GM23338 (cell line): ENCODE measurements around the gene TNFSF13. TPM values are rescaled to one million over a fixed set of nuclear protein-coding genes. Genes with fewer than 3 reads are reported as not detected.

Source experiments
- ATAC-seq: fragments of 200-7000 bp; cut with Tn5 transposase; 3 replicates; pipeline ENCODE4 v1.9.1; 2020
- DNase-seq: peaks from one replicate; pipeline ENCODE4 v3.0.0-alpha.2; 2015; ENCODE audit warnings: low spot score
- H2AFZ ChIP-seq: fragments of 200-600 bp; sonication (generic); 2 replicates; pipeline ENCODE4 v1.8.0; 2016; ENCODE audit warnings: antibody characterized with exemption, mild to moderate bottlenecking, moderate library complexity
- H3F3A ChIP-seq: fragments of 200-600 bp; sonication (generic); replicated peaks from 2 replicates; pipeline ENCODE4 v1.8.0; 2017; ENCODE audit warnings: antibody characterized with exemption, mixed run types, low read depth
- H3K27ac ChIP-seq: fragments of 200-600 bp; sonication (generic); 2 replicates; pipeline ENCODE4 v1.6.1; 2016; ENCODE audit warnings: low read depth
- H3K27me3 ChIP-seq: fragments of 200-600 bp; sonication (generic); 2 replicates; pipeline ENCODE4 v1.8.0; 2016; ENCODE audit warnings: mild to moderate bottlenecking, mixed run types, moderate library complexity; ENCODE audit not compliant: insufficient read depth
- H3K36me3 ChIP-seq: fragments of 200-600 bp; sonication (generic); 2 replicates; pipeline ENCODE4 v1.8.0; 2016; ENCODE audit warnings: mild to moderate bottlenecking; ENCODE audit not compliant: insufficient read depth
- H3K4me1 ChIP-seq: fragments of 200-600 bp; sonication (generic); 2 replicates; pipeline ENCODE4 v1.8.0; 2016; ENCODE audit warnings: mild to moderate bottlenecking, moderate library complexity; ENCODE audit not compliant: insufficient read depth
- H3K4me2 ChIP-seq: fragments of 200-600 bp; sonication (generic); 2 replicates; pipeline ENCODE4 v1.7.1; 2017; ENCODE audit warnings: mixed run types
- H3K4me3 ChIP-seq: fragments of 200-600 bp; sonication (generic); 2 replicates; pipeline ENCODE4 v1.6.1; 2016; ENCODE audit warnings: mixed run types
- H3K79me2 ChIP-seq: fragments of 200-600 bp; sonication (generic); replicated peaks from 2 replicates; pipeline ENCODE4 v1.8.0; 2017; ENCODE audit warnings: mild to moderate bottlenecking; ENCODE audit not compliant: insufficient read depth
- H3K9me2 ChIP-seq: fragments of 200-600 bp; sonication (generic); 2 replicates; pipeline ENCODE4 v1.8.0; 2017; ENCODE audit not compliant: insufficient read depth
- H4K20me1 ChIP-seq: fragments of 200-600 bp; sonication (generic); replicated peaks from 2 replicates; pipeline ENCODE4 v1.8.0; 2017; ENCODE audit warnings: mild to moderate bottlenecking; ENCODE audit not compliant: insufficient read depth
- H3K27ac Mint-ChIP-seq: 2 replicates; pipeline ENCODE4 v1.8.0; 2020; ENCODE audit warnings: inconsistent platforms, mild to moderate bottlenecking, moderate library complexity, mixed read lengths
- H3K27me3 Mint-ChIP-seq: 3 replicates; pipeline ENCODE4 v1.8.0; 2022; ENCODE audit warnings: low read depth, mild to moderate bottlenecking, moderate library complexity, mixed read lengths, inconsistent platforms; ENCODE audit not compliant: insufficient read depth, poor library complexity
- H3K36me3 Mint-ChIP-seq: 3 replicates; pipeline ENCODE4 v1.8.0; 2021; ENCODE audit warnings: low read depth, mild to moderate bottlenecking, inconsistent platforms, moderate library complexity, mixed read lengths
- H3K4me1 Mint-ChIP-seq: 3 replicates; pipeline ENCODE4 v1.8.0; 2020; ENCODE audit warnings: mild to moderate bottlenecking, inconsistent platforms, mixed read lengths
- H3K4me3 Mint-ChIP-seq: 3 replicates; pipeline ENCODE4 v1.8.0; 2021; ENCODE audit warnings: moderate library complexity, mild to moderate bottlenecking, inconsistent platforms, mixed read lengths
- H3K9me3 Mint-ChIP-seq: 3 replicates; pipeline ENCODE4 v1.8.0; 2020; ENCODE audit warnings: moderate library complexity, mild to moderate bottlenecking, inconsistent platforms, mixed read lengths
- CREB1 ChIP-seq: fragments of 250-450 bp; sonication (Bioruptor Pico); IDR thresholded peaks from 2 replicates; pipeline ENCODE4 v1.5.0; 2020; ENCODE audit warnings: low read depth, mild to moderate bottlenecking, moderate library complexity
- CTCF ChIP-seq, 2 experiments: fragments of 200-600 bp in 1 of 2; sonication (generic) in 1 of 2; conservative IDR thresholded peaks; 2 replicates each; pipeline versions ENCODE4 v1.5.1 to v1.6.1; 2016 to 2017; ENCODE audit warnings: antibody characterized with exemption in 2 of 2, low read depth in 2 of 2, mild to moderate bottlenecking in 2 of 2, moderate library complexity in 1 of 2
- EZH2 ChIP-seq: fragments of 200-600 bp; sonication (generic); IDR thresholded peaks from one replicate; pipeline ENCODE4 v1.8.0; 2017; ENCODE audit warnings: antibody characterized with exemption, mild to moderate bottlenecking, low read depth; ENCODE audit not compliant: unreplicated experiment
- EZH2phosphoT487 ChIP-seq: fragments of 200-600 bp; sonication (generic); IDR thresholded peaks from one replicate; pipeline ENCODE4 v1.8.1; 2018; ENCODE audit warnings: antibody characterized with exemption; ENCODE audit not compliant: unreplicated experiment
- JUNB ChIP-seq: IDR thresholded peaks from one replicate; pipeline ENCODE4 v1.6.1; 2016; ENCODE audit warnings: antibody characterized with exemption; ENCODE audit not compliant: unreplicated experiment
- POLR2AphosphoS5 ChIP-seq: IDR thresholded peaks from 2 replicates; pipeline ENCODE4 v1.6.1; 2016; ENCODE audit warnings: antibody characterized with exemption, low read depth
- STAT1 ChIP-seq: IDR thresholded peaks from one replicate; pipeline ENCODE4 v1.6.1; 2016; ENCODE audit warnings: antibody characterized with exemption; ENCODE audit not compliant: unreplicated experiment
- ZNF114 ChIP-seq: fragments of 250-450 bp; sonication (Bioruptor Pico); IDR thresholded peaks from 2 replicates; pipeline ENCODE4 v1.5.0; 2020; ENCODE audit warnings: mild to moderate bottlenecking, moderate library complexity
- ZNF331 ChIP-seq: fragments of 250-450 bp; sonication (Bioruptor Pico); IDR thresholded peaks from 2 replicates; pipeline ENCODE4 v1.5.0; 2020; ENCODE audit warnings: low read depth, mild to moderate bottlenecking, moderate library complexity
- polyA plus RNA-seq: library from polyadenylated mRNA; unstranded; fragments of >200 nt; fragmentation: Nextera tagmentation; extraction: Ambion mirVana; gene quantifications from 2 replicates; pipeline ENCODE4 v1.2.1, GENCODE V29; 2016
- total RNA-seq: library from RNA; depleted of rRNA; stranded (reverse); fragments of >200 nt; shearing (Covaris generic); gene quantifications from 2 replicates; pipeline ENCODE4 v1.2.3, GENCODE V29; 2014
- TF ChIP-seq, protein P1 (sequence below): IDR thresholded peaks from 2 replicates; pipeline ENCODE4 v1.6.1; 2016; ENCODE audit warnings: antibody characterized with exemption
- TF ChIP-seq, protein P2 (sequence below): IDR thresholded peaks from one replicate; pipeline ENCODE4 v1.6.1; 2018; ENCODE audit warnings: antibody characterized with exemption; ENCODE audit not compliant: unreplicated experiment

The TNFSF13 gene
- total and polyA plus RNA-seq, 2 experiments from 2014 or later, result 2.2 TPM; not detected in 1

DNA sequence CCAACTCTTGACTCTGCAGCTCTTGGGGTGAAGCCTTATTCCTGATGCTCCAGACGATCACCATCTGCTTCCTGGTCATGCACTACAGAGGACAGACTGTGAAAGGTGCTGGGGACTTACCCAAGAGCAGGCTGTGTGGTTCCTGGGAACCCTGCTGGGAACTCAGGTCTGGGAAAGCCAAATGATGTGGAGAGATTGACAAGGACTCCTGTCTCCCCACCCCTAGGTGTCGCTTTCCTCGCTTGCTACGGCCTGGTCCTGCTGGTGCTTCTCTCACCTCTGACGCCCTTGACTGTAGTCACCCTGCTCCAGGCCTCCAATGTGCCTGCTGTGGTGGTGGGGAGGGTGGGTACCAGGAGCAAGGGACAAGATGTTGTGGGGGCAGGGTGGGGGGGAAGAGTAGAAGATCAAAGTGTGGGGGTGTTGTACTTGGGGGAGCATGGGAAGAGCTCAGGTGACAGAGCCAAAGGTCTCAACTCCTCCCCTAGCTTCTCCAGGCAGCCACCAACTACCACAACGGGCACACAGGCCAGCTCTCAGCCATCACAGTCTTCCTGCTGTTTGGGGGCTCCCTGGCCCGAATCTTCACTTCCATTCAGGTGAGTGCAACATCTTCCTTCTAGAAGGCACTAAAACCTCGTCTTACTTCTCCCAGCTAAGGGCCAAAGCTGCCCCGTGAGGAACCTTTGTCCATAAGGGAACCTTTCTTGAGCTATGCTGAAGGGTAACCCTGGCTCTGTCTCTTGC is 28.3 kb downstream of the TNFSF13 start:
- Mint-ChIP-seq H3K9me3 (no peaks in the 10 kb centered on the region), H3K4me3 (no peak overlapping the region; the same call in 2 of the 3 replicates), H3K4me1 (peaks cover 49% of the 10 kb centered on the region), H3K27ac (0 out of 2 replicates have a peak overlapping the region, but pooled peaks have one; percentile 67), H3K36me3 (peaks cover 46% of the 10 kb centered on the region), H3K27me3 (peaks cover 32% of the 10 kb centered on the region)
- H3K4me3 ChIP-seq, result no peak overlapping the region
- H3K4me2 ChIP-seq, result no peak overlapping the region
- H3K4me1 ChIP-seq, result peaks cover 28% of the 10 kb centered on the region
- peaks cover 6% of the 10 kb centered on the region; the same call in 1 of the 2 replicates for H3K36me3 ChIP-seq
- no peaks in the 10 kb centered on the region for H4K20me1 ChIP-seq
- ATAC-seq (no peak), DNase-seq (peak; percentile 66)
- H3K79me2 ChIP-seq, result peaks cover 29% of the 10 kb centered on the region
- peak; percentile 27 to 65; a peak in 3 of 4 replicates for TF ChIP-seq CTCF (conservative IDR thresholded peaks at IDR 0.05; ENCODE audit: low read depth in 2 of 2)
- TF ChIP-seq, protein P1, sequence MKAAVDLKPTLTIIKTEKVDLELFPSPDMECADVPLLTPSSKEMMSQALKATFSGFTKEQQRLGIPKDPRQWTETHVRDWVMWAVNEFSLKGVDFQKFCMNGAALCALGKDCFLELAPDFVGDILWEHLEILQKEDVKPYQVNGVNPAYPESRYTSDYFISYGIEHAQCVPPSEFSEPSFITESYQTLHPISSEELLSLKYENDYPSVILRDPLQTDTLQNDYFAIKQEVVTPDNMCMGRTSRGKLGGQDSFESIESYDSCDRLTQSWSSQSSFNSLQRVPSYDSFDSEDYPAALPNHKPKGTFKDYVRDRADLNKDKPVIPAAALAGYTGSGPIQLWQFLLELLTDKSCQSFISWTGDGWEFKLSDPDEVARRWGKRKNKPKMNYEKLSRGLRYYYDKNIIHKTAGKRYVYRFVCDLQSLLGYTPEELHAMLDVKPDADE, result no peak
- H3K27ac ChIP-seq, result no peak overlapping the region
- H3K9me2 ChIP-seq, result no peaks in the 10 kb centered on the region; the same call in 1 of the 2 replicates
- no peak overlapping the region for H2AFZ ChIP-seq
- no peaks in the 10 kb centered on the region for H3K27me3 ChIP-seq
- H3F3A ChIP-seq, result peaks cover 35% of the 10 kb centered on the region

DNA sequence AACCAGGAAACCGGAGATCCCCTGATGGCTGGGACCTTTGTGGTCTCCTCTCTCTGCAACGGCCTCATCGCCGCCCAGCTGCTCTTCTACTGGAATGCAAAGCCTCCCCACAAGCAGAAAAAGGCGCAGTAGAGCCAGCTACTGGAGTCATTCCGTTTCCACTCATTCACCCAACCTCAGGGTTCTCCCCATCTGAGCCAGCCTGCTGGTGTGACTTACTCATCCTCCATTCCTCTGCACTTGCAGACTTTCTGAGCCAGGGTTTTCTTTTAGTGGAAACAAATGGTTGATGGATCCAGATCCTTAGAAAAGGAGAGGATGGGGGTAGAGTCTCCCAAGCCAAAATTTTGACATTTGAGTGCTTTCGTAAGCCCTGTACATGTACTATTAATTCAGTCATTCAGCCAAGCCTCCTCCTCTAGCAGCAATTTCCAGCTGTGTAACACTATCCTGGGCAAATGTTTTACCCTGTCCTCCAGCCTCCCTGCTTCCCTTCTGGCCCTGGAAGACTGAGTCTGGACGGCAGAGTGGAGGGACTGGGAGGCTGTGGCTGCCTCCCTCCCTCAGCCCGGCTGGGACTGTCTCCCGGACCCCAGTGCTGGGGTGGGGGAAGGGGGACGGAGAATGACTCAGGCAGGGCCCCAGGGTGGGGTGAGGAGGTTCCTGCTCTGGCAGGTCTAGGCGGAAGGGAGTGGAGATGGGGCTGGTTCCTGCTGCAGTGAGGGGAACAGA is 29.0 kb downstream of the TNFSF13 start:
- Histone ChIP-seq H3K4me1 (peaks cover 24% of the 10 kb centered on the region), H3K36me3 (peaks cover 11% of the 10 kb centered on the region; the same call in 1 of the 2 replicates), H3K79me2 (peaks cover 23% of the 10 kb centered on the region), H3F3A (peaks cover 33% of the 10 kb centered on the region), H2AFZ (no peak overlapping the region), H3K9me2 (no peaks in the 10 kb centered on the region; the same call in 1 of the 2 replicates), H3K27me3 (no peaks in the 10 kb centered on the region), H3K4me2 (peak overlapping the region; percentile 99; the same call in 1 of the 2 replicates), H3K27ac (no peak overlapping the region), H3K4me3 (peak overlapping the region; percentile 88; the same call in 1 of the 2 replicates), H4K20me1 (no peaks in the 10 kb centered on the region)
- H3K9me3 Mint-ChIP-seq, result no peaks in the 10 kb centered on the region
- 0 out of 2 replicates have a peak overlapping the region, but pooled peaks have one; percentile 67 for H3K27ac Mint-ChIP-seq
- H3K27me3 Mint-ChIP-seq, result peaks cover 27% of the 10 kb centered on the region
- no peak for ATAC-seq
- DNase-seq, result no peak
- peaks cover 42% of the 10 kb centered on the region for H3K4me1 Mint-ChIP-seq
- peak overlapping the region; percentile 12; the same call in 2 of the 3 replicates for H3K4me3 Mint-ChIP-seq
- H3K36me3 Mint-ChIP-seq, result peaks cover 47% of the 10 kb centered on the region
- TF ChIP-seq CREB1 (CRISPR knock-in tag), result no peak
- TF ChIP-seq POLR2AphosphoS5, result no peak
- TF ChIP-seq ZNF331 (CRISPR knock-in tag), result no peak
- TF ChIP-seq, protein P1, result no peak
- no peak for TF ChIP-seq EZH2phosphoT487
- TF ChIP-seq, protein P2, sequence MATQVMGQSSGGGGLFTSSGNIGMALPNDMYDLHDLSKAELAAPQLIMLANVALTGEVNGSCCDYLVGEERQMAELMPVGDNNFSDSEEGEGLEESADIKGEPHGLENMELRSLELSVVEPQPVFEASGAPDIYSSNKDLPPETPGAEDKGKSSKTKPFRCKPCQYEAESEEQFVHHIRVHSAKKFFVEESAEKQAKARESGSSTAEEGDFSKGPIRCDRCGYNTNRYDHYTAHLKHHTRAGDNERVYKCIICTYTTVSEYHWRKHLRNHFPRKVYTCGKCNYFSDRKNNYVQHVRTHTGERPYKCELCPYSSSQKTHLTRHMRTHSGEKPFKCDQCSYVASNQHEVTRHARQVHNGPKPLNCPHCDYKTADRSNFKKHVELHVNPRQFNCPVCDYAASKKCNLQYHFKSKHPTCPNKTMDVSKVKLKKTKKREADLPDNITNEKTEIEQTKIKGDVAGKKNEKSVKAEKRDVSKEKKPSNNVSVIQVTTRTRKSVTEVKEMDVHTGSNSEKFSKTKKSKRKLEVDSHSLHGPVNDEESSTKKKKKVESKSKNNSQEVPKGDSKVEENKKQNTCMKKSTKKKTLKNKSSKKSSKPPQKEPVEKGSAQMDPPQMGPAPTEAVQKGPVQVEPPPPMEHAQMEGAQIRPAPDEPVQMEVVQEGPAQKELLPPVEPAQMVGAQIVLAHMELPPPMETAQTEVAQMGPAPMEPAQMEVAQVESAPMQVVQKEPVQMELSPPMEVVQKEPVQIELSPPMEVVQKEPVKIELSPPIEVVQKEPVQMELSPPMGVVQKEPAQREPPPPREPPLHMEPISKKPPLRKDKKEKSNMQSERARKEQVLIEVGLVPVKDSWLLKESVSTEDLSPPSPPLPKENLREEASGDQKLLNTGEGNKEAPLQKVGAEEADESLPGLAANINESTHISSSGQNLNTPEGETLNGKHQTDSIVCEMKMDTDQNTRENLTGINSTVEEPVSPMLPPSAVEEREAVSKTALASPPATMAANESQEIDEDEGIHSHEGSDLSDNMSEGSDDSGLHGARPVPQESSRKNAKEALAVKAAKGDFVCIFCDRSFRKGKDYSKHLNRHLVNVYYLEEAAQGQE, result no peak
- TF ChIP-seq JUNB, result no peak
- no peak for TF ChIP-seq ZNF114 (CRISPR knock-in tag)
- TF ChIP-seq EZH2, result no peak
- no peak for TF ChIP-seq STAT1
